ENCODE data around the gene ALDH1B1.

ALDH1B1 gene

GRCh38 chr9:38416461-38416860 is 24.0 kb downstream of the ALDH1B1 start:
- no peak for DNase-seq (ENCODE audit: low read depth)

GRCh38 chr9:38417003-38417945 is 24.8 kb downstream of the ALDH1B1 start:
- no peak for DNase-seq (ENCODE audit: low read depth)

GRCh38 chr9:38418366-38418765 is 25.9 kb downstream of the ALDH1B1 start:
- no peak for DNase-seq (ENCODE audit: low read depth)

GRCh38 chr9:38419181-38419580 is 26.7 kb downstream of the ALDH1B1 start:
- DNase-seq (ENCODE audit: low read depth), result no peak

- DNase-seq (ENCODE audit: low read depth), result no peak
Observed at GRCh38 chr9:38421498-38422211, 29.2 kb downstream of the ALDH1B1 start.

GRCh38 chr9:38422555-38423260 is 30.2 kb downstream of the ALDH1B1 start:
- no peak for DNase-seq (ENCODE audit: low read depth)

- DNase-seq (ENCODE audit: low read depth), result no peak
Observed at GRCh38 chr9:38423273-38423972, 30.9 kb downstream of the ALDH1B1 start.

GRCh38 chr9:38423973-38424843 is 31.7 kb downstream of the ALDH1B1 start, which contains the start of gene IGFBPL1:
TSS of gene IGFBPL1 (minus strand) at chr9:38424454. CDS start at chr9:38424424, 30 bp downstream.
- DNase-seq (ENCODE audit: low read depth), result no peak

- DNase-seq (ENCODE audit: low read depth), result no peak
Observed at GRCh38 chr9:38424918-38425317, 32.4 kb downstream of the ALDH1B1 start.

- no peak for DNase-seq (ENCODE audit: low read depth)
Observed at GRCh38 chr9:38428062-38428461, 35.6 kb downstream of the ALDH1B1 start.

- DNase-seq (ENCODE audit: low read depth), result no peak
Observed at GRCh38 chr9:38431116-38431515, 38.6 kb downstream of the ALDH1B1 start.

GRCh38 chr9:38432922-38433510 is 40.5 kb downstream of the ALDH1B1 start:
- no peak for DNase-seq (ENCODE audit: low read depth)

GRCh38 chr9:38434365-38434764 is 41.9 kb downstream of the ALDH1B1 start:
- DNase-seq (ENCODE audit: low read depth), result no peak

GRCh38 chr9:38434853-38435252 is 42.4 kb downstream of the ALDH1B1 start:
- no peak for DNase-seq (ENCODE audit: low read depth)

GRCh38 chr9:38435521-38435920 is 43.0 kb downstream of the ALDH1B1 start:
- DNase-seq (ENCODE audit: low read depth), result no peak

- no peak for DNase-seq (ENCODE audit: low read depth)
Observed at GRCh38 chr9:38436708-38437107, 44.2 kb downstream of the ALDH1B1 start.

GRCh38 chr9:38437193-38437823 is 44.8 kb downstream of the ALDH1B1 start:
- no peak for DNase-seq (ENCODE audit: low read depth)

GRCh38 chr9:38439291-38439915 is 46.9 kb downstream of the ALDH1B1 start:
- DNase-seq (ENCODE audit: low read depth), result no peak

- no peak for DNase-seq (ENCODE audit: low read depth)
Observed at GRCh38 chr9:38439916-38440301, 47.4 kb downstream of the ALDH1B1 start.

Measured in T follicular helper cell (primary cell).